NCI-H345 treated with DMSO at 0.1 percent for 48 hours (cell line): ENCODE measurements around the gene FOS.
"Not testable (repeated sequence)": the region's sequence is repeated elsewhere in the genome, so short reads cannot be mapped to it uniquely, and the experiment has no call there.

Experiments
- DNase-seq: peaks from one replicate; lab custom pipeline; 2025; ENCODE audit not compliant: unreplicated experiment; lab: John Stamatoyannopoulos, UW

The FOS gene

GRCh38 chr14:75274899-75275569 is 3.6 kb upstream of the FOS start:
- no peak for DNase-seq

- no peak for DNase-seq
Observed at GRCh38 chr14:75275598-75275997, 3.0 kb upstream of the FOS start.

- DNase-seq = peak; percentile 36
Observed at GRCh38 chr14:75277008-75277814, 1.4 kb upstream of the FOS start.

- peak; percentile 41 for DNase-seq
Observed at GRCh38 chr14:75277815-75278421, 710 bp upstream of the FOS start.

GRCh38 chr14:75279153-75279762 is 630 bp downstream of the FOS start:
- no peak for DNase-seq

DNA sequence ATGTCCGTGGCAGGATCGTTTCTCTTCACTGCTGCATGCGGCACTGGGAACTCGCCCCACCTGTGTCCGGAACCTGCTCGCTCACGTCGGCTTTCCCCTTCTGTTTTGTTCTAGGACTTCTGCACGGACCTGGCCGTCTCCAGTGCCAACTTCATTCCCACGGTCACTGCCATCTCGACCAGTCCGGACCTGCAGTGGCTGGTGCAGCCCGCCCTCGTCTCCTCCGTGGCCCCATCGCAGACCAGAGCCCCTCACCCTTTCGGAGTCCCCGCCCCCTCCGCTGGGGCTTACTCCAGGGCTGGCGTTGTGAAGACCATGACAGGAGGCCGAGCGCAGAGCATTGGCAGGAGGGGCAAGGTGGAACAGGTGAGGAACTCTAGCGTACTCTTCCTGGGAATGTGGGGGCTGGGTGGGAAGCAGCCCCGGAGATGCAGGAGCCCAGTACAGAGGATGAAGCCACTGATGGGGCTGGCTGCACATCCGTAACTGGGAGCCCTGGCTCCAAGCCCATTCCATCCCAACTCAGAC is 1.2 kb downstream of the FOS start:
- no peak for DNase-seq

- no peak for DNase-seq
Observed at GRCh38 chr14:75280291-75280830, 1.7 kb downstream of the FOS start.

- no peak for DNase-seq
Observed at GRCh38 chr14:75280831-75281653, 2.4 kb downstream of the FOS start.

DNA sequence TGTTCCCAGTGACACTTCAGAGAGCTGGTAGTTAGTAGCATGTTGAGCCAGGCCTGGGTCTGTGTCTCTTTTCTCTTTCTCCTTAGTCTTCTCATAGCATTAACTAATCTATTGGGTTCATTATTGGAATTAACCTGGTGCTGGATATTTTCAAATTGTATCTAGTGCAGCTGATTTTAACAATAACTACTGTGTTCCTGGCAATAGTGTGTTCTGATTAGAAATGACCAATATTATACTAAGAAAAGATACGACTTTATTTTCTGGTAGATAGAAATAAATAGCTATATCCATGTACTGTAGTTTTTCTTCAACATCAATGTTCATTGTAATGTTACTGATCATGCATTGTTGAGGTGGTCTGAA is 3.0 kb downstream of the FOS start:
- DNase-seq = no peak

DNA sequence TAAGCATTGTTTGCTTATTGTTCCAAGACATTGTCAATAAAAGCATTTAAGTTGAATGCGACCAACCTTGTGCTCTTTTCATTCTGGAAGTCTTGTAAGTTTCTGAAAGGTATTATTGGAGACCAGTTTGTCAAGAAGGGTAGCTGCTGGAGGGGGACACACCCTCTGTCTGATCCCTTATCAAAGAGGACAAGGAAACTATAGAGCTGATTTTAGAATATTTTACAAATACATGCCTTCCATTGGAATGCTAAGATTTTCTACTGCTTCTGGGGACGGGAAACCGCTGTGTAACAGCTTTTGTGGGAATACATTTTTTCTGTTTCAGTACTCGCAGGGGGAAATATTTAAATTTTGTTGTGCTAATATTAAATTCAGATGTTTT is 3.5 kb downstream of the FOS start:
- DNase-seq = no peak

DNA sequence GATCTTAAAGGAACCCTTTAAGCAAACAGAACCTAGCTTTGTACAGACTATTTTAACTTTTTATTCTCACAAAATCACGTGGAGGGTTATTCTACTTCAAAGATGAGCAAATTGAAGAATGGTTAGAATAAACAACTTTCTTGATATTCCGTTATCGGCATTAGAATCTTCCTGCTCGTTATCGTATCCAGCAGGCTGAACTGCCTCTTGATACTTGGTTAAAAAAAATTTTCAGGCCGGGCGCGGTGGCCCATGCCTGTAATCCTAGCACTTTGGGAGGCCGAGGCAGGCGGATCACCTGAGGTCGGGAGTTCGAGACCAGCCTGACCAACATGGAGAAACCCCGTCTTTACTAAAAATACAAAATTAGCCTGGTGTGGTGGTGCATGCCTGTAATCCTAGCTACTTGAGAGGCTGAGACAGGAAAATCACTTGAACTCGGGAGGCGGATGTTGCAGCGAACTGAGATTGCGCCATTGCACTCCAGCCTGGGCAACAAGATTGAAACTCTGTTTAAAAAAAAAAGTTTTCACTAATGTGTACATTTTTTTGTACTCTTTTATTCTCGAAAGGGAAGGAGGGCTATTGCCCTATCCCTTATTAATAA is 4.0 kb downstream of the FOS start:
- DNase-seq = not testable (repeated sequence)

DNA sequence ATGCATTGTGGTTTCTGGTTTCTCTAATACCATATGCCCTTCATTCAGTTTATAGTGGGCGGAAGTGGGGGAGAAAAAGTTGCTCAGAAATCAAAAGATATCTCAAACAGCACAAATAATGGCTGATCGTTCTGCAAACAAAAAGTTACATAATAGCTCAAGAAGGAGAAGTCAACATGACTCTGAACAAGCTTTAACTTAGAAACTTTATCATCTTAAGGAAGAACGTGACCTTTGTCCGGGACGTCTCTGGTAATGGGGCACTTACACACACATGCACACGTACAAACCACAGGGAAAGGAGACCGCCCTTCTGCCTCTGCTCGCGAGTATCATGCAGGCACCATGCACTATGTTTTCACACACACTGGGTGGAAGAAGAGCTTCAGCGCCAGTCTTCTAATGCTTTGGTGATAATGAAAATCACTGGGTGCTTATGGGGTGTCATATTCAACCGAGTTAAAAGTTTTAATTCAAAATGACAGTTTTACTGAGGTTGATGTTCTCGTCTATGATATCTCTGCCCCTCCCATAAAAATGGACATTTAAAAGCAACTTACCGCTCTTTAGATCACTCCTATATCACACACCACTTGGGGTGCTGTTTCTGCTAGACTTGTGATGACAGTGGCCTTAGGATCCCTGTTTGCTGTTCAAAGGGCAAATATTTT is 4.7 kb downstream of the FOS start:
- no peak for DNase-seq

DNA sequence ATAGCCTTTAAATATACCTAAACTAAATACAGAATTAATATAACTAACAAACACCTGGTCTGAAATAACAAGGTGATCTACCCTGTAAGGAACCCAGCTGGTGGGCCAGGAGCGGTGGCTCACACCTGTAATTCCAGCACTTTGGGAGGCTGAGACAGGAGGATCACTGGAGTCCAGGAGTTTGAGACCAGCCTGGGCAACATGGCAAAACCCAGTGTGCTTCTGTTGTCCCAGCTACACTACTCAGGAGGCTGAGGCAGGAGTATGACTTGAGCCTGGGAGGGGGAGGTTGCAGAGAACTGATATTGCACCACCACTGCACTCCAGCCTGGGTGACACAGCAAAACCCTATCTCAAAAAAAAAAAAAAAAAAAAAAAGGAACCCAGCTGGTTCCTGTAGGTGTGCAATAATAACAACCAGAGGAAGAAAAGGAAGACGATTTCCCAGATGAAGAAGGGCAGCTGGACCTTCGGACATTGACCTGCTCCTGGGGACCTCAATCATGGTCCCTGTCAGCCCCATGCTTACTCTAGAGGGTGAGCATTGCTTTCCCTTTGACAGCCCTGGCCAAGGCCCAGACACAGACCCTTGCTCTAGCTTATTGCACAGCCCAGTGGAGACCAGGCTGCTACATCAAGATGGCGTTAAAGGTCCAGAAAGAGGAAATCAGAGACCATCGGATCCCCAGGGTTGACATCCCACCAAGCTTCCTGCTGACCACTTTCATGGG is 5.4 kb downstream of the FOS start:
- DNase-seq = no peak

GRCh38 chr14:75285331-75285730 is 6.7 kb downstream of the FOS start:
- DNase-seq = no peak

- no peak for DNase-seq
Observed at GRCh38 chr14:75286313-75286712, 7.7 kb downstream of the FOS start.

DNA sequence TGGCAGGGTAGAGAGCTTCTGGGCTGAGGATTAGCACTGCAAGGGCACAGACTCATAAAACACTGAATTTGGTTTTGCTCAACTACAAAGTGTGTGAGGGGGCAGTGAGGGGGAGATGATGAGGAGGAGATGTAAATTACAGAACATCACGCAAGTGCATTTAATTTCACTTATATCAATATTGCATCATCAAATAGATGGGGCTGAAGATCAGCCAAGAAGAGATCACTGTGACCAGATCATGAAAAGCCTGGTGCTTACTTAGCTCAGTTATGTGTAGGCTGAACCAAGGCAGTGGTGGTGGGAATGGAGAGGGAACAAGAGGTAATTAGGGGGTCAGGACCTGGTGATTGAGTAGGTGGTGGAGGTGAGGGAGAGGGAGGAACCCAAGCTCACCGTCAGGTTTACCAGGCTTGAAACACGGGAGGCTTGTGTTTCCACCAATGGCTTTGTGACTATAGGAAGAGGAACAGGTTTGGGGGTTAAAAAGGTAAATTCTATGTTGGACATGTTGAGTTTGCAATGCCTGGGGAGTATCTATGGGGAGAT is 11.3 kb downstream of the FOS start:
- no peak for DNase-seq

DNA sequence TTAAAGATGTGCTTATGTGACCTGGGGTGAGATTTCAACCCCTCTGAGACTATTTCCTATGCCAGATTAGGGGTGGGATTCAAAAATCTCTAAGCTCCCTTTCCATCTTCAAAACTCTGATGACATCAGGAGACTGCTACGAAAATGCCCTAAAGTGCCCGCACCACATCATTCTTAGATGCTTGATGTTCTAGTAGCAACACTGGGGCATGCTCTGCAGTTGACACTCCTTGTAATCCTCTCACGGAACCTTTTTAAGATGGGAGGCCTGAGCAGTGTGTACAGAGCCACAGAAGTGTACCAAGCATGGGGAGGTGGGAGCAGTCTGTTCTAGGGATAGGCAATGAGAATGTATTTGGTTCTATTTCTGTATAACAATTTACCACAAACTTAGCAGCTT is 12.2 kb downstream of the FOS start:
- DNase-seq = no peak

- DNase-seq = no peak
Observed at GRCh38 chr14:75291331-75291730, 12.7 kb downstream of the FOS start.
